LHCN-M2 (cell line): ENCODE measurements around the gene RNH1. TPM values are rescaled to one million over a fixed set of nuclear protein-coding genes. Genes with fewer than 3 reads are reported as not detected.
"Not testable (repeated sequence)": the region's sequence is repeated elsewhere in the genome, so short reads cannot be mapped to it uniquely, and the experiment has no call there.

Source experiments
- DNase-seq: peaks from one replicate; pipeline ENCODE4 v3.0.0-alpha.2; 2012; ENCODE audit warnings: low read depth
- total RNA-seq: library from RNA; depleted of rRNA; stranded (reverse); fragments of >200 nt; gene quantifications from 2 replicates; pipeline ENCODE4 v1.2.3, GENCODE V29; 2014

RNH1 gene
- total RNA-seq, 1 experiment from 2014 or later: 287 TPM

GRCh38 chr11:520428-521176, 13.6 kb upstream of the RNH1 start:
- no peak for DNase-seq

DNA sequence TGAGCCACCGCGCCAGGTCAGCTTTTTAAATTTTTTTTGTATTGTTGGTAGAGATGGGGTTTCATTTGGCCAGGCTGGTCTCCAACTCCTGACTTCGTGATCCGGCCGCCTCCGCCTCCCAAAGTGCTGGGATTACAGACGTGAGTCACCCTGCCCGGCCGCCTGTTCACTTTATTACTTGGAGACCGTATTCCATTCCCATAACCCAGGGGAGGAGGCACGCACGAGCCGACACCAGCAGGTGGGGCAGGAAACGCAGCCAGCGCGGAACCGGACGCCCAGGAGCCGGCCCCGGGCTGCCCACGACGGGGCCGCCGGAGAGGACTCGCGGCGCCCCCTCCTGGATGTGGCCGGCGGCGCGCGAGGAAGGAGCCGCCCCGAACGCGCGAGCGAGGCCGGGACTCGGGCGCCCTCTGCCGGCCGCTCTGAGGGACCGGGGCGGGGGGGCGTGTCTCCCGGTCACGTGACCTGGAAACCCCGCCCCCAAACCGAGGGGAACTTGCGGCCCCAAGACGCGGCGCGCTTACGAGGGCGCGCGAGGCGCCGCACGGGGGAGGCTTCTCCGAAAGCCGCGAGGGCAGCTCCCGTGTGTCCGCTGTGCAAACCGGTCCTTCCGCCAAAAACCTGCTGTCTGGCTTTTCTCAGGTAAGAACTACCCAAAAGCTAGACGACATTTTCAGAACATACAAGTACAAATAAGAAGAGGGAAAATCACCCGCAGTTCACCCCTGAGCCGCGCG, 11.6 kb upstream of the RNH1 start:
- DNase-seq: peak; percentile 96

GRCh38 chr11:516918-517685, 10.1 kb upstream of the RNH1 start:
- not testable (repeated sequence) for DNase-seq

DNA sequence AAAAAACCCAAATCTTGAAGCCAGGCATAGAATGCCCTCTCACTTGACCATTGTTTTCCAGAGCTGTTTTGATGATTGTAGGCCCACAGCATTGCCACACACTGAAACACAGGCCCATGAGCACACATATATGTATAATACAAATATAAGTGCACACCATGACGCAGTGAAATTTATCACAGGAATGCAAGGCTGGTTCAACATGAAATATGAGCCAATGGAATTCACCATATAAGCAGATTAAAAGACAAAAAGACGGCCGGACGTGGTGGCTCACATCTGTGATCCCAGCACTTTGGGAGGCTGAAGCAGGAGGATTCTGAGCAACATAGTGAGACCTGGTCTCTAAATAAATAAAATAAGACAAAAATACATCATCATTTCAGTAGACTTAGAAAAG, 9.4 kb upstream of the RNH1 start:
- DNase-seq: no peak

DNA sequence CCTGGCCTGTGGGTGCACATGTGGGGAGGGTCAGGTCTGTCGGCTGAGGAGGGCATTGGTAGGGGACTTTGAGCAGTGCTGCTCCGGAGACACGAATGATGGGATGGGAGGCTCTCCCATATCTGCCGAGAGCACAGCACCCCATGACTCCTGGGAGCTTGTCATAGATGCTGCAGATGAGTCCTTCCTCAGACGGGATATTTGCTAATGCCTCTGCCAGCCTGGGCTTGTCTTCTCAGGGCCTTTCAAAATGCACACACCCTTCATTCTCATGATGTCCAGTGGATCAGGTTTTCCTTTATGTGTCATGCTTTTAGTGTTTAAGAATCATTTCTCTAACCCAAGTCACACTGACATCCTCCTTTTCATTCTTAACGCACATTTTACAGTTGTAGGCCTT, 8.1 kb upstream of the RNH1 start:
- DNase-seq: no peak

DNA sequence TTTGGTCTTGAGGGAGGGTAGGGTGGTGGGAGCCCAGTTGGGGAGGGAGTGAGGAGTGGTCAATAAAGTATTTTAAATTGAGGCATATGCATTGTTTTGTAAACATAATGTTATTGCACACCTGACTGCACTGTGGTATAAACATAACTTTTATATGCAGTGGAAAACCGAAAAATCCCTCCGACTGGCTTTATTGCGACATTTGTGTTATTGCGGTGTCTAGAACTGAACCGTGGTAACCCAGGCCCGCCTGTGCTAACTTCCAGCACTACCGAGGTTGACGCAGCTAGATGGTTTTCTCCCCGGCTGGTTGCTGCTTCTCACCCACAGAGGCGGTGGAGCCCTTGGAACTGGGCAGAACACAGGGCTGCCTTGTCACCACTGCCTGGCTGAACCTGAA, 7.6 kb upstream of the RNH1 start:
- DNase-seq: no peak

- no peak for DNase-seq
These were observed 5.9 kb upstream of the RNH1 start for GRCh38 chr11:512761-513595.

DNA sequence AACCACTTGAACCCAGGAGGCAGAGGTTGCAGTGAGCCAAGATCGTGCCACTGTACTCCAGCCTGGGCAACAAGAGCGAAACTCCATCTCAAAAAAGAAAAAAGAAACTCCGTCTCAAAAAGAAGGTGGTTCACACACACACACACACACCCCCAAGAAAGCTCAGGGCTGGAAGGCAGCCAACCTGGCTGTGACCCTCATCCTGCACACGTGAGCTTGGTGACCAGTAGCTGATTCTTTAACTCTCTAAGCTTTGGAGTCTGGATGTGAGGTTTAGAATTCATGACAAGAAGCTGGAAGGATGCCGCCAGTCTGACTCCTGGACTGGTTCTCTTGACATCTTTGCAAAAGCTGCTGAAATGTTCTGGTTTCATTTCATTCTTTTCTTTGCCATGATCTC, 1.9 kb upstream of the RNH1 start:
- no peak for DNase-seq

DNA sequence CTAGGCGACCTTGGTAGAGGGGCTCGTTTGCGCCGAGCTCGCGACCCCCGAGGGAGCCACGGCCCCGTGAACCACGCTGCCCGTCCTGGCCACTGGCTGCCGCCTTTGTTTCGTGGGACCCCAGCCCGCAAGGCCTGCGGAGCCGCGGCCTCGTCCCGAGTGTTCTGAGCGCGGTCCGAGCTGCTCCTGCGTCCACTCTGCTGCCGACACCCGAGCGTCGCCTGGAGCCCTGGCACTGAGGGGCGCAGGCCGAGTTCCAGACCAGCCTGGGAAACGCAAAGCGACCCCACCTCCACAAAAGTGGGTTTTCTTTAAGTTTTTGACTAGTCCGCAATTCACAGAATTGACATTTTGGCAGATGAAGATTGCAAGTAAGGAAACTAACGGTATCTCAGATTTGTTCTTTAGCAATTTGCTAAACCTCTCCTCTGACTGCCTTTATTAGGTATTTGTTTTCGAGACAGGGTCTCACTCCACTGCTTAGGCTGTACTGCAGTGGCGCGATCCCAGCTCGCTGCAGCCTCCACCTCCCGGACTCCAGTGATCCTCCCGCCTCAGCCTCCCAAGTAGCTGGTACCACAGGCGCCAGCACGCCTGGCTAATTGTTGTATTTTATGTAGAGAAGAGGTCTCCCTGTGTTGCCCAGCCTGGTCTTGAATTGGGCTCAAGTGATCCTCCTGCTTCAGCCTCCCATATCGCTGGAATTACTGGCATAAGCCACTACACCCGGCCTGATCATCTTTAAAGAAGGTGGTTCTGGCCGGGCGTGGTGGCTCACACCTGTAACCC, 879 bp upstream of the RNH1 start:
- no peak for DNase-seq

DNA sequence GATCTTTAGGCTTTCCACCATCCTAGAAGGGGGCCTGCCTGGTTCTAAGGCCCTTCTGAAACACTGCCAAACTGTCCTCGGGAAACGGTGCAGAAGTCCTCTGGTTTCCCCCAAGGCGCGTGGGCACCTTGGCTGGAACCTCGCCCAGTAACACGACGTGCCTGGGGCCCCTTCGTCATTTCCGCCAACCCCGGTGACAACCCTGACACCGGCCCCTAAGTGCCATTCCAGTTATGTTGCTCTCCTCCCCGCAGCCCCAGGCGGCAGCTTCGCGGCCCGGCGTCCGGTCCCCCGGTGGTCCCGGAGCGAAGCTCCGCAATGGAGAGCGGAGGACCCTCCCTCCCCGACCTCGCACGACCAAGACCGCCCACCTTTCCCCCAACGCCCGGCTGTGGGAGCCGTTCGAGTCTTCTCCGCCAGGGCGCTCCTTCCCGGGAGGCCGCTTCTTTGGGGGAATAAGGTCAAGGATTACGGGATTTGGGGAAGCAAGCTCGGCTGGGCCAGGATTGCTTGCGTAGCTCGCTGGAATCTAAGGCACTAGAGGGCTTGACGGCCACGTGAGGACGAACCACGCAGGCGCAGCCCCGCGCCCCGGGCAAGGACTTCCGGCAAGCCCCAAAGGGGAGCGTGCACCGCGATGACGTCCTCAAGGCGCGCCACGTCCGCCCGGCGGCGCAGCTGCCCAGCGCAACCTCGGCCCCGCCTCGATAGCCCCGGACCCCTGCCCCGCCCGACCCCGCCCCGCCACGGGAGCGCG, 626 bp downstream of the RNH1 start:
- peak; percentile 94 for DNase-seq

DNA sequence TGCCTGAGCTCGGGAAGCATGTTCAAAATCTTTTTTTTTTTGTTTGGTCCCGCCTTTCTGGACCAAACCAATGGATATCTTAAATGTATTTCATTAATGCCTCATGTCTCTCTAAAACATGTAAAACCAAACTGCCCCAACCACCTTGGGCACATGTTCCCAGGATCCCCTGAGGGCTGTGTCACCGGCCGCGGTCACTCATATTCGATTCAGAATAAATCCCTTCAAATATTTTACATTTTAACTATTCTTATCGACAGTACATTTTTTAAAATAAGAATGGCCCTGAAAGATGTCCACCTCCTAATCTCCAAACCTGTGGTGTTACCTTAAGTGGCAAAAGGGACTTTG, 2.1 kb downstream of the RNH1 start:
- DNase-seq: no peak

DNA sequence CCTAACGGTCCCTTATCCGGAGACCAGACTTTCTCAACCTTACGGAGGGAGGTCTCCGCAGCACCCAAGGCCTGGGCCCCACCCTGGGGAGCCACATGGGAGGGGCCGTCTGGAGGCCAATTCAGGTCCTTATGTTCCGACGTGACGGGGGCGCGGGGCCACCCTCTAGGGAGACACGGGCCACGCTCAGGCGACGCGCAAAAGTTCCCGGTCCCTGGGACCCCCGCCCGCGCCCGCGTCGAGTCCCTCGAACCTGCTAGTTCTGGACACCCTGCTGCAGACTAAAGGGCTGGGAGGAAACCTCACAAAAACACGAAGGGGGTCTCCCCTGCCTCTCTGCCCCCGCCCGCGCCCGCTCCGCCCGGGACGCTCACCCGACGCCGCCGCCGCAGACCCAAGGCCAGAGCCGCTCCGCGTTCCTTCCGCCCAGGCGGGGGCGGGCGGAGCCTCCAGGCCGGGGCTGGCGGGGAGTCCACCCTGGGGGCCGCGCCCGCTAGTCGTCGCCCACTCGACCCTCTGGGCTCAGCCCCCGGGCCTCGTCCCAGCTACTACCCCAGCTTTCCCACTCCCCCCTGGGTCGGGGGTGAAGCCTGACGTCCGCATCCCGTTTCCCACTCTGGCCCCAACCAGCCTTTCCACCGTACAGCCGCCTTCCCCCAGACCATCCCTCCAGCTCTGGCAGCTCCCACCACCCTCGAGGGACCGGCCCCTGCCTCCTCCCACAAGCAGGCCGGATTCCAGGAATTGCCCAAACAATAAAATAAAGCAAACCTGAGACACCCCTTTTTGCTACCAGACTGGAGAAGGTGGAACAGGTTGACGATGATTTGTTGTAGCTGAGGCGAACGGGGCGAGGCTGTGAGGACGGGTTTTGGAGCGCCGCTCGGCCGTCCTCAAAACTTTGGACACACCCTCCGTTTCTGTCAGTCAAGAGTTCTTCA, 2.7 kb downstream of the RNH1 start:
- no peak for DNase-seq

- DNase-seq: no peak
These were observed 3.7 kb downstream of the RNH1 start for GRCh38 chr11:503179-503981.

GRCh38 chr11:502288-503178, 4.5 kb downstream of the RNH1 start:
- DNase-seq: no peak

DNA sequence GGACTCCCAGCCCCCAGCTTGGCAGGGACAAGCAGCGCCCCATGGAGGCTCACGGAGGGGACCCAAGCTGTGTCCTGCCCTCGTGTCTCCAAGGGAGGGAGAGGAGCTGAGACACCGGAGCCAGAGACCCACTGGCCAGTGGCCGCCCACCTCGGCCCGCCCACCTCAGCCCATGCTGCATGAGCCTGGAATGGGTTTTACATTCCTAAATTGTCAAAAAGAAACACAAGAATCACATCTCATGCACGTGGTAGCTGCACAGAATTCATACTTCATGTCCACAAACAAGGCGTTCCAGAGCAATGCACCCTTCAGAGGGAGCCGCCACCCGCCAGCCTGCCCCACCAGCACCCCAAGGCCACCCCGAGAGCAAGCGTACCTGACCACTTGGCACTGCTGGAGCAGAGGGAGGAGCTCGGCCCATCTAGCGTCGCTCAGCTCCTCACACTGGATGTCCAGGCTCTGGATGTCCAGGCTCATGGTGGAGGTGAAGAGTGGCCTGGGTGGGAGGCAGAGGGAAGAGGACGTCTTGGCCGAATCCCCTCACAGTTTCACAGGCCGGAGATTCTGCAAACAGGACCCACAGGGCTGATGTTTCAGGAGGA, 5.3 kb downstream of the RNH1 start:
- DNase-seq: no peak

DNA sequence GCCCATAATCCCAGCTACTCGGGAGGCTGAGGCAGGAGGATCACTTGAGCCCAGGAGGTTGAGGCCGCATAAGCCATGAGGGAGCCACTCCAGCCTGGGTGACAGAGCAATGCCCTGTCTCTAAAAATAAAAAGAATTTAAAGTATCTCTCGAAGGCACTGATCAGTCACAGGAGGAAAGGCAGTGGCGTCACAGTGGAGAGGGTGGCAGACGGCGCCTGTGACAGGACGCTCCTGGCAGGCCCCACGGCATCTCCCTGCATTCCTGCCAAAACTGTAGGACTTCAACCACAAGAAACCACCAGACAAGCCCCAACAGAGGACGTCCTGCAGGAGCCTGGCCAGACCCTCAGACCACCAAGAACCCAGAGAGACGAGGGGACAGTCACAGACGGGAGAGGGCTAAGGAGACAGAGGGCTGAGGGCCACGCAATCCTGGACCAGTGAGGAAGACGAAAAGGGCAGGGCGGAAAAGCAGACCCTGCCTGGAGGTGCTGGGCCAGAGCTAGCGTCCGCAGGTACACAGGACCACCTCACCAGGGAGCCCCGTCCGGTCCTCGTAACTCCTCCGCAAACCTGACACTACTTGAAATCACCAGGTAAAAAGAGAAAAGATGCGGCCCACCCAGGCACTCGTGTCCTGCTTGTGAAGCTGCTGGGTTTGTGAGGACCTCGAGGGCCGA, 5.9 kb downstream of the RNH1 start:
- DNase-seq: no peak
